H54 (cell line): Measurements from ENCODE around the gene DTX1.

Experiments
- DNase-seq: peaks from one replicate; pipeline ENCODE4 v3.0.0; 2011; ENCODE audit warnings: low spot score, mixed read lengths; ENCODE audit not compliant: insufficient read length
- FAIRE-seq: peaks from 3 replicates; lab custom pipeline; 2011; peaks lifted over from hg19 to GRCh38; lab: Jason Lieb, UNC
- POLR2A ChIP-seq: IDR thresholded peaks from 2 replicates; pipeline ENCODE4 v1.6.1; 2011; ENCODE audit warnings: low read depth, mild to moderate bottlenecking, low read length

DTX1 gene

GRCh38 chr12:113142173-113142885 is 85.8 kb downstream of the DTX1 start:
- FAIRE-seq: no peak
- no peak for DNase-seq

GRCh38 chr12:113142886-113143332 is 86.4 kb downstream of the DTX1 start:
- TF ChIP-seq POLR2A: no peak
- no peak for FAIRE-seq
- no peak for DNase-seq

More at GRCh38 chr12:113142173-113142885, 85.8 kb downstream of the DTX1 start:
- TF ChIP-seq POLR2A: no peak

GRCh38 chr12:113143959-113144358 is 87.4 kb downstream of the DTX1 start:
- DNase-seq (no peak), FAIRE-seq (no peak)
- no peak for TF ChIP-seq POLR2A

- no peak for TF ChIP-seq POLR2A
- FAIRE-seq: no peak
- no peak for DNase-seq
Observed at GRCh38 chr12:113144806-113145205, 88.3 kb downstream of the DTX1 start.

- TF ChIP-seq POLR2A: no peak
- FAIRE-seq: no peak
Observed at GRCh38 chr12:113145720-113146551, 89.4 kb downstream of the DTX1 start.

GRCh38 chr12:113146999-113147398 is 90.5 kb downstream of the DTX1 start:
- TF ChIP-seq POLR2A: no peak
- DNase-seq (no peak), FAIRE-seq (no peak)

More at GRCh38 chr12:113145720-113146551, 89.4 kb downstream of the DTX1 start:
- DNase-seq: no peak
